ENCODE measurements around the gene BTBD1. TPM values are rescaled to one million over a fixed set of nuclear protein-coding genes. Genes with fewer than 3 reads are reported as not detected.
"Not testable (repeated sequence)": the region's sequence is repeated elsewhere in the genome, so short reads cannot be mapped to it uniquely, and the experiment has no call there.

Gene BTBD1
- total and polyA plus RNA-seq, 2 donors, result 44.4 to 61.1 TPM

DNA sequence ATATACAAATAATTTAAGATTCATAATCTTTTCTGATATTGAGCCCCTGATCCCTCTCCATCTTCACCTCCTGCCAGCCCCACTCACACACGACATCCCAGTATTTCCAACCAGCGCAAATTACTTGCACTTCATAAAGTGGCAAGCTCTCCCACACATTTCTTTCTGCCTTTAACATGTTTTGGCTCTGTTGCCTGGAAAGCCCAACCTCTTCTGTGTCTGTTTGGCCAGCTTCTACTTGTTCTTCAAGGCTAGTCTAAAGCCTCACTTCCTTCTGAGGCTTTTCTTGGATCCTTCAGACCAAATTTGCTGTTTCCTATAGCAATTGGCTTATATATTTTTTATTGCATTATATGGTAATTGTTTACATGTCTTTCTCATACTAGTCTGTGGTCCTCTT lies 35.3 kb upstream of the BTBD1 start:
- peaks cover 0 to 4% of the 10 kb centered on the region in 2 donors for H3K4me1 ChIP-seq (ENCODE audit: control insufficient read depth in 2 of 2, insufficient read depth in 2 of 2, low read length in 2 of 2)
- H3K27me3 ChIP-seq (ENCODE audit: control insufficient read depth in 2 of 2, insufficient read depth in 1 of 2, low read length in 1 of 2), result peaks cover 9 to 18% of the 10 kb centered on the region in 2 donors
- H3K27ac ChIP-seq (ENCODE audit: low read depth in 1 of 2, low read length in 1 of 2), result no peak overlapping the region
- H3K36me3 ChIP-seq (ENCODE audit: control insufficient read depth in 2 of 2, insufficient read depth in 2 of 2, low read length in 1 of 2), result no peaks in the 10 kb centered on the region
- no peak for DNase-seq (ENCODE audit: low read depth in 6 of 9, low spot score in 9 of 9)
- no peaks in the 10 kb centered on the region for H3K9me3 ChIP-seq (ENCODE audit: control insufficient read depth in 2 of 2, insufficient read depth in 1 of 2, low read length in 1 of 2)
- WGBS, result 95% methylated on average over 2 of the region's 2 CpGs
- no peak overlapping the region for H3K4me3 ChIP-seq (ENCODE audit: low read length in 2 of 2)

DNA sequence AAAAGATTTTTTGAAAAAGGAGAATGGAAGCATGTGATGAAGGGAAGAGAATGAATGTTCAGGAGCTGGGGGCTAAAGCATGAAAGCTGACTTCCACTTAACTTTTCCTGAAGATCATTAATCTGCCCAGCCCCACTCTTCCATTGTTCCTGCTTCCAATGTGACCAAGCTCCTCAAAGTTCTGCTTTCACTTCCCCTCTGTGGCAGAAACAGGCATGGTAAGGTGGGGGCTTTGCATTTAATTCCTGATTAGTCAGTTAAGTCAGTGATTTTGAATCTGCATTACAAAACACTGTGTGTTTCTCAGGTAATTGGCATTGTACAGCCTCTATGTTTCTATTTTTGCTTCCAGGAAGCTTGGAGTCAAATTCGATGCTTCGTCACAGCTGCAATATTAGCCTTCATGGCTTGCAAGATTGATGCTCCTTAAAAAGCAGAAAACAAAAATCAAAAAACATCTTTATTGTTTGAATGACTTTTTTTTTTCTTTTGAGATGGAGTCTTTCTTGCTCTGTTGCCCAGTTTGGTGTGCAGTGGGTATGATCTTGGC lies 33.1 kb upstream of the BTBD1 start:
- 32% methylated on average over 2 of the region's 2 CpGs for WGBS
- Histone ChIP-seq H3K36me3 (ENCODE audit: control insufficient read depth in 2 of 2, insufficient read depth in 2 of 2, low read length in 1 of 2) (no peaks in the 10 kb centered on the region), H3K4me1 (ENCODE audit: control insufficient read depth in 2 of 2, insufficient read depth in 2 of 2, low read length in 2 of 2) (no peaks in the 10 kb centered on the region), H3K27ac (ENCODE audit: low read depth in 1 of 2, low read length in 1 of 2) (no peak overlapping the region), H3K4me3 (ENCODE audit: low read length in 2 of 2) (no peak overlapping the region), H3K27me3 (ENCODE audit: control insufficient read depth in 2 of 2, insufficient read depth in 1 of 2, low read length in 1 of 2) (peaks cover 0 to 2% of the 10 kb centered on the region in 2 donors), H3K9me3 (ENCODE audit: control insufficient read depth in 2 of 2, insufficient read depth in 1 of 2, low read length in 1 of 2) (no peaks in the 10 kb centered on the region)
- peak in 1 of 9 donors; percentile 25 for DNase-seq (ENCODE audit: low read depth in 6 of 9, low spot score in 9 of 9)

DNA sequence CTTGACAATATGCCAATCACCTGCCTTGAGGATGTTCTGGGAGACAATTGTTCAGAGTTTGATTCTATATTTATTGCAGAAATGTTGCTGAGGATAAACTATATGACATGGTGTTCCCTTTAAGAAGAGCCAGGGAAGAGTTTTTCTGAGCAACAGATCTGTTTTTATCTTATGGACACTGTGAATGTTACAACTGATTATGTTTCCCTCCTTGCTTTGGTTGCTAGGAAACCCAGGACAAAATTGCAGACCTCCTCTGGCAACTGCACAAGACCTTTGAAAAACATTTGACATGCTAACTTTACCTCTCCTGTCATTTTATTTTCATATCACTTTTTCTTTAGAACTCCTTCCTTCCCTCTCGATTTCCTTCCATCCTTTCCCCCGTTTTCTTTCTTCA lies 32.2 kb upstream of the BTBD1 start:
- Histone ChIP-seq H3K36me3 (ENCODE audit: control insufficient read depth in 2 of 2, insufficient read depth in 2 of 2, low read length in 1 of 2) (no peaks in the 10 kb centered on the region), H3K4me3 (ENCODE audit: low read length in 2 of 2) (no peak overlapping the region), H3K4me1 (ENCODE audit: control insufficient read depth in 2 of 2, insufficient read depth in 2 of 2, low read length in 2 of 2) (no peaks in the 10 kb centered on the region), H3K27me3 (ENCODE audit: control insufficient read depth in 2 of 2, insufficient read depth in 1 of 2, low read length in 1 of 2) (peaks cover 0 to 1% of the 10 kb centered on the region in 2 donors), H3K27ac (ENCODE audit: low read depth in 1 of 2, low read length in 1 of 2) (no peak overlapping the region), H3K9me3 (ENCODE audit: control insufficient read depth in 2 of 2, insufficient read depth in 1 of 2, low read length in 1 of 2) (no peaks in the 10 kb centered on the region)
- no peak for DNase-seq (ENCODE audit: low read depth in 6 of 9, low spot score in 9 of 9)
- 96% methylated on average over 2 of the region's 2 CpGs for WGBS

DNA sequence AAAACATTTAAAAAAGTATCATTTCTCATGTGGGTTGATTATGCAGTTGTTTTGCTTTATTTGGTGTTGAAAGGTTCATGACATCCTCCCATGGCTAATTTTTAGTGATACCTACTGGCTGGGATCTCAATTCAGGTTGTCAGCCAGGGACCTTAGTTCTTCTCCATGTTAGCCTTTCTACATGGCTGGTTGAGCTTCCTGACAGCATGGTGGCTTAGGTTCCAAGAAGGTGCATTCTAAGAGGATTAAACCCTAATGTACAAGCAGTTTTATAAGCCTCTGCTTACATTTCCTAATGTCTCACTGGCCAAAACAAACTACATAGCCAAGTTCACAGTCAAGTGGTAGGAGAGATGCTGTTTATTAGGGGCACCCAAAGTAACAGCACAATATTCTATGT lies 31.0 kb upstream of the BTBD1 start:
- Histone ChIP-seq H3K27me3 (ENCODE audit: control insufficient read depth in 2 of 2, insufficient read depth in 1 of 2, low read length in 1 of 2) (no peaks in the 10 kb centered on the region), H3K4me1 (ENCODE audit: control insufficient read depth in 2 of 2, insufficient read depth in 2 of 2, low read length in 2 of 2) (no peaks in the 10 kb centered on the region), H3K9me3 (ENCODE audit: control insufficient read depth in 2 of 2, insufficient read depth in 1 of 2, low read length in 1 of 2) (no peaks in the 10 kb centered on the region), H3K36me3 (ENCODE audit: control insufficient read depth in 2 of 2, insufficient read depth in 2 of 2, low read length in 1 of 2) (no peaks in the 10 kb centered on the region), H3K4me3 (ENCODE audit: low read length in 2 of 2) (no peak overlapping the region), H3K27ac (ENCODE audit: low read depth in 1 of 2, low read length in 1 of 2) (no peak overlapping the region)
- DNase-seq (ENCODE audit: low read depth in 6 of 9, low spot score in 9 of 9), result no peak

DNA sequence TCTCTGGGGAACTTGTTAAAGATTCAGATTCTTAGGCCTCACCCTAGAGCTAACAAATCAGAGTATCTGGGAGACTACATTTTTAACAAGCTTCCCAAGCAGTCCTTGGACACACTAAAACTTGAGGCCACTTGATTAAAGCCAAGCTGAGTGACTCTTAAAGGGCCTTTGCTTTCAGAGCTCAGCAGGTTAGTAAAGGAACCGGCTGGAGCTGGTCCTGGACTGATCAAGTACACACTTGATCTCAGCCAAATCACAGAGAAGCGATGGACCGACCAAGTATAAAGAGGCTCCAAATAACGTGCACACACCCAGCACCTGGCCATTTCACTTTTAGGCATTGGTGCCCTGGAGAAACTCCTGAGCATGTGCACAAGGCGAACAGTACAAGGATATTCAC lies 27.5 kb upstream of the BTBD1 start:
- DNase-seq (ENCODE audit: low read depth in 6 of 9, low spot score in 9 of 9), result no peak
- Histone ChIP-seq H3K9me3 (ENCODE audit: control insufficient read depth in 2 of 2, insufficient read depth in 1 of 2, low read length in 1 of 2) (no peaks in the 10 kb centered on the region), H3K4me3 (ENCODE audit: low read length in 2 of 2) (no peak overlapping the region), H3K4me1 (ENCODE audit: control insufficient read depth in 2 of 2, insufficient read depth in 2 of 2, low read length in 2 of 2) (no peaks in the 10 kb centered on the region), H3K36me3 (ENCODE audit: control insufficient read depth in 2 of 2, insufficient read depth in 2 of 2, low read length in 1 of 2) (no peaks in the 10 kb centered on the region), H3K27me3 (ENCODE audit: control insufficient read depth in 2 of 2, insufficient read depth in 1 of 2, low read length in 1 of 2) (no peaks in the 10 kb centered on the region), H3K27ac (ENCODE audit: low read depth in 1 of 2, low read length in 1 of 2) (no peak overlapping the region)
- WGBS, result 95% methylated on average over 5 of the region's 5 CpGs

DNA sequence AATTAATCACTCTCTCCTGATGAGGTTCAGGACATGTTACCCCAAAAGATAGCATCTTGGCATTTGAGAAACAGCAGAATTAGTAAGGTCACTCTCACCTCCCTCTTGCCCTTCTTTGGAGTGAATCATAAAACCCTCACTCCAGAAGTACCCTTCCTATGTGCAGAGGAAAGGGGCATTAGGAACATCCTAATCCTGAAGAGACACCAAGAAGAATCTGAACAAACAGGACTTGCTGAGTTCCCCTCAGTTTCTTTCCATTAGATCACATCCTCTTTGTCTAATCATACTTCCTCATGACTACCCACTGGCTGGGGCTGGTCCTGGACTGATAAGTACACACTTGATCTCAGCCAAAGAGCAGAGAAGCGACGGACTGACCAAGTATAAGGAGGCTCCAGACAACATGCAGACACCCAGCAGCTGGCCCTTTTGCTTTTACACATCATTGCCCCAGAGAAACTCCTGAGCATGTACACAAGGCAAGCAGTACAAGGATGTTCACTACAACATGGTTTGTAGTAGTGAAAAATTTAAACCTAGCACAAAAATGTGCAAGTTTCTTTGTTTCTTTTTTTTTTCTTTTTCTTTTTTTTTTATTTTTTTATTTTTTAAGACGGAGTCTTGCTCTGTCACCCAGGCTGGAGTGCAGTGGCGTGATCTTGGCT lies 25.4 kb upstream of the BTBD1 start:
- no peaks in the 10 kb centered on the region for H3K36me3 ChIP-seq (ENCODE audit: control insufficient read depth in 2 of 2, insufficient read depth in 2 of 2, low read length in 1 of 2)
- no peaks in the 10 kb centered on the region for H3K27me3 ChIP-seq (ENCODE audit: control insufficient read depth in 2 of 2, insufficient read depth in 1 of 2, low read length in 1 of 2)
- peak overlapping the region in 1 of 2 donors; percentile 17 for H3K27ac ChIP-seq (ENCODE audit: low read depth in 1 of 2, low read length in 1 of 2)
- H3K9me3 ChIP-seq (ENCODE audit: control insufficient read depth in 2 of 2, insufficient read depth in 1 of 2, low read length in 1 of 2), result no peaks in the 10 kb centered on the region
- DNase-seq (ENCODE audit: low read depth in 6 of 9, low spot score in 9 of 9), result peak in 1 of 9 donors; percentile 32
- WGBS, result 53% methylated on average over 4 of the region's 4 CpGs
- no peak overlapping the region for H3K4me3 ChIP-seq (ENCODE audit: low read length in 2 of 2)
- H3K4me1 ChIP-seq (ENCODE audit: control insufficient read depth in 2 of 2, insufficient read depth in 2 of 2, low read length in 2 of 2), result no peaks in the 10 kb centered on the region

DNA sequence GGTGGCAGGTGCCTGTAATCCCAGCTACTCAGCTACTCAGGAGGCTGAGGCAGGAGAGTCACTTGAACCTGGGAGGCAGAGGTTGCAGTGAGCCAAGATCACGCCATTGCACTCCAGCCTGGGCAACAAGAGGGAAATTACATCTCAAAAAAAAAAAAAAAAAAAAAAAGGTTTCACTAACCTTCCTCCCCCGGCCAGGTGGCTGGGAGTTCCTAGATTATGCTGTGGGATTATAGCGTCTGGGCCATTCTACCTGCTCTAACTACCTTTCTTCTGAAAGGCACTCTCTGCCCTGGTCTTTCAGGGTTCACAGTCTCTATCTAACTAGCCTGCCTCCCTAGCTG lies 24.9 kb upstream of the BTBD1 start:
- H3K27me3 ChIP-seq (ENCODE audit: control insufficient read depth in 2 of 2, insufficient read depth in 1 of 2, low read length in 1 of 2); H3K4me3 ChIP-seq (ENCODE audit: low read length in 2 of 2); H3K9me3 ChIP-seq (ENCODE audit: control insufficient read depth in 2 of 2, insufficient read depth in 1 of 2, low read length in 1 of 2); H3K4me1 ChIP-seq (ENCODE audit: control insufficient read depth in 2 of 2, insufficient read depth in 2 of 2, low read length in 2 of 2); H3K36me3 ChIP-seq (ENCODE audit: control insufficient read depth in 2 of 2, insufficient read depth in 2 of 2, low read length in 1 of 2); DNase-seq (ENCODE audit: low read depth in 6 of 9, low spot score in 9 of 9): not testable (repeated sequence)
- 94% methylated on average over 3 of the region's 3 CpGs for WGBS
- peak overlapping the region in 1 of 2 donors; percentile 17 for H3K27ac ChIP-seq (ENCODE audit: low read depth in 1 of 2, low read length in 1 of 2)

DNA sequence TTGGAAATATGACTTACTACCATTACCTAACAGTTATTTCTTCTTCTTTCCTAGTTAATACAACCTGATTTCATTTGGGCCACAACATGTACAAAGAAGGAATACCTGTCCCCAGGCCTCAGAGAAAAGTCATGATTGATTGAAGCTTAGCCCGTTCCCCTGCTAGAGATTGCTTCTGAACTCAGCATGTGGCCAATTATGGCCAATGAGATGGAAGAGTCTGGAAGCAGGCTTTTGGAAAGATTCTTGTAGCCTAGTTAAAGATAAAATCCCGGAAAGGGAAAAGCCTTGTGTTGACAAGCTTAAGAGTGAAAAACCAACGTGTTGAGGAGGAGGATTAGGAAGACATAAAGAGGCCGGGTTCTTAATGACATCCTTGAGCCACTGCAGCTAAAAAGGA lies 23.4 kb upstream of the BTBD1 start:
- no peaks in the 10 kb centered on the region for H3K27me3 ChIP-seq (ENCODE audit: control insufficient read depth in 2 of 2, insufficient read depth in 1 of 2, low read length in 1 of 2)
- 97% methylated on average over 4 of the region's 4 CpGs for WGBS
- no peak for DNase-seq (ENCODE audit: low read depth in 6 of 9, low spot score in 9 of 9)
- no peaks in the 10 kb centered on the region for H3K4me1 ChIP-seq (ENCODE audit: control insufficient read depth in 2 of 2, insufficient read depth in 2 of 2, low read length in 2 of 2)
- no peaks in the 10 kb centered on the region for H3K36me3 ChIP-seq (ENCODE audit: control insufficient read depth in 2 of 2, insufficient read depth in 2 of 2, low read length in 1 of 2)
- no peaks in the 10 kb centered on the region for H3K9me3 ChIP-seq (ENCODE audit: control insufficient read depth in 2 of 2, insufficient read depth in 1 of 2, low read length in 1 of 2)
- no peak overlapping the region for H3K4me3 ChIP-seq (ENCODE audit: low read length in 2 of 2)
- no peak overlapping the region for H3K27ac ChIP-seq (ENCODE audit: low read depth in 1 of 2, low read length in 1 of 2)

DNA sequence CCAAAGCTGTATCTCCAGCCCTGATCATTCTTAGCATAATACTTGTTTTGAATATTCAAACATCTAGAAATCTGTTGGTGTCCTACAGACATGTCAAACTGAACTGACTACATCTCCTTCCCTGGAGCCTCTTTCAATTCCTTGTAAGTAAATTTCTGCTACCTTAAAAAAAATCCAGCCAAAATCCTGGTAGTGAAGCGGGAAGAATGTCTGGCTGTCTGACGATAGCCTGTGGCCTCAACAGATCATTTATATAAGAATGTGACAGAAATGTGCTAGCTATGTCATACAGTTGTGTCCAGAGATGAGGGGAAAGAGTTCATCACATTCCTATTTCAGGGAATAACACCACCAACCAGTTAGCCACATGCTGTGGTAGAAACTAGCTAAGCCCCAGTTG lies 21.8 kb upstream of the BTBD1 start:
- H3K27me3 ChIP-seq (ENCODE audit: control insufficient read depth in 2 of 2, insufficient read depth in 1 of 2, low read length in 1 of 2), result no peaks in the 10 kb centered on the region
- H3K27ac ChIP-seq (ENCODE audit: low read depth in 1 of 2, low read length in 1 of 2), result no peak overlapping the region
- no peak for DNase-seq (ENCODE audit: low read depth in 6 of 9, low spot score in 9 of 9)
- no peaks in the 10 kb centered on the region for H3K36me3 ChIP-seq (ENCODE audit: control insufficient read depth in 2 of 2, insufficient read depth in 2 of 2, low read length in 1 of 2)
- no peaks in the 10 kb centered on the region for H3K4me1 ChIP-seq (ENCODE audit: control insufficient read depth in 2 of 2, insufficient read depth in 2 of 2, low read length in 2 of 2)
- 97% methylated on average over 2 of the region's 2 CpGs for WGBS
- no peaks in the 10 kb centered on the region for H3K9me3 ChIP-seq (ENCODE audit: control insufficient read depth in 2 of 2, insufficient read depth in 1 of 2, low read length in 1 of 2)
- no peak overlapping the region for H3K4me3 ChIP-seq (ENCODE audit: low read length in 2 of 2)
